ENCODE measurements around the gene SCAI. TPM values are rescaled to one million over a fixed set of nuclear protein-coding genes. Genes with fewer than 3 reads are reported as not detected.

SCAI gene
- total RNA-seq, 1 experiment from 2014 or later: 6.4 TPM

Other genes starting within 250 kb of the SCAI start
- gene GOLGA1, start 202.4 kb downstream of the SCAI start, total RNA-seq (2014; rRNA removed; shearing (Covaris generic)): 19.3 and 24.3 TPM in 2 replicates
- 86.9 and 92.2 TPM in 2 replicates for gene PPP6C, start 46.3 kb upstream of the SCAI start, total RNA-seq (2014; rRNA removed; shearing (Covaris generic))
- gene RABEPK, start 57.0 kb upstream of the SCAI start, total RNA-seq (2014; rRNA removed; shearing (Covaris generic)): 32.2 and 41.7 TPM in 2 replicates
- 77.5 and 93.5 TPM in 2 replicates for gene HSPA5, start 97.8 kb upstream of the SCAI start, total RNA-seq (2014; rRNA removed; shearing (Covaris generic))
- gene GAPVD1, start 118.3 kb upstream of the SCAI start, total RNA-seq (2014; rRNA removed; shearing (Covaris generic)): 46.3 and 58.8 TPM in 2 replicates

All from A172 (cell line).